ENCODE results near the gene COBLL1.

COBLL1 gene

DNA sequence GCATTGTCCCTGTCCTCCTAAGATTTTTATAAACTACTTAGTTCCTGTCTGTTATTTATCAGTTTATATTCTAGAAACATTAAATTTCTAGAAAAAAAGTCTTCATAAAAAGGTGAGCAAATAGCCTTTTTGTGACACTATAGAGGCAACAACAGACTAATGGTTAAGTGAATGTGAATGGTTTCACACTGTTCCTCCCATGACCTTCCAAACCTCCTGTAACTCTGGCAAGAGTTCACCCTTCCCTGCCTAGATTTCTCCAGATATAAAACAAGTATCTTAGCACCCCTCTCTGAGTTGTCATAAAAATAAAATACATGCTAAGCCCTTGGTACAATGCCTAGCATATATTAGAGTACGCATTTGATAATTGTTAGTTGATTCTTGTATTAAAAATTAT lies 29.2 kb downstream of the COBLL1 start:
- no peak for TF ChIP-seq YY1 (IDR thresholded peaks at IDR 0.05; ENCODE audit: low read depth)
- TF ChIP-seq RAD21 (IDR thresholded peaks at IDR 0.05; ENCODE audit: low read depth), result no peak
- no peak for TF ChIP-seq EGR1 (IDR thresholded peaks at IDR 0.05)

DNA sequence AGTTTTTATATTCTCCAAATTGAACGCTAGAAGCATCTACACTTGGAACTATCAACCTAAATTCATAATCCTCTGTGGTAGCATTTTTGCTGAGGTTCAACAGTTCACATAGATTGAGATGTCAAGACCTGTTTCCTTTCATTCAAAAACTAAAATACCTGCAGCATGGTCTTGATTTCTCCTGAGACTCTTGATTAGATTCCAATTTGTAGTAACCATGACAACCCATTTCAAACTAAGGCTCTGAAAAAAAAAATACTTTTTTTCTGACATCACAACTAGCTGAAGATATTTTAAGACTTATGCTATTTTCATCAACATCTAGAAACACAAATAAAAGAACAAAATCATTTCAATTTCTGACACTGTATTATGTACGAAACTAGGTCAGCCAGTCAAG lies 29.8 kb downstream of the COBLL1 start:
- TF ChIP-seq TAF1 (IDR thresholded peaks at IDR 0.05; ENCODE audit: low read depth), result no peak
- no peak for TF ChIP-seq YY1 (IDR thresholded peaks at IDR 0.05; ENCODE audit: low read depth)
- no peak for TF ChIP-seq TCF12 (IDR thresholded peaks at IDR 0.05; ENCODE audit: low read depth)
- no peak for TF ChIP-seq RAD21 (IDR thresholded peaks at IDR 0.05; ENCODE audit: low read depth)
- TF ChIP-seq CEBPB (IDR thresholded peaks at IDR 0.05), result no peak
- TF ChIP-seq FOXM1 (IDR thresholded peaks at IDR 0.05; ENCODE audit: borderline replicate concordance, low read depth), result no peak
- no peak for TF ChIP-seq NFIC (IDR thresholded peaks at IDR 0.05)
- TF ChIP-seq CREB1 (IDR thresholded peaks at IDR 0.05; ENCODE audit: low read depth), result no peak
- TF ChIP-seq USF1 (IDR thresholded peaks at IDR 0.05), result no peak

GRCh38 chr2:164810843-164811242 lies 30.8 kb downstream of the COBLL1 start:
- TF ChIP-seq TEAD4 (IDR thresholded peaks at IDR 0.05), result no peak
- no peak for TF ChIP-seq RAD21 (IDR thresholded peaks at IDR 0.05; ENCODE audit: low read depth)
- no peak for TF ChIP-seq REST (IDR thresholded peaks at IDR 0.05; ENCODE audit: low read depth)
- TF ChIP-seq, protein P1, sequence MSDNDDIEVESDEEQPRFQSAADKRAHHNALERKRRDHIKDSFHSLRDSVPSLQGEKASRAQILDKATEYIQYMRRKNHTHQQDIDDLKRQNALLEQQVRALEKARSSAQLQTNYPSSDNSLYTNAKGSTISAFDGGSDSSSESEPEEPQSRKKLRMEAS (IDR thresholded peaks at IDR 0.05), result no peak
- TF ChIP-seq YY1 (IDR thresholded peaks at IDR 0.05; ENCODE audit: low read depth), result no peak
- TF ChIP-seq EGR1 (IDR thresholded peaks at IDR 0.05), result no peak
- TF ChIP-seq USF1 (IDR thresholded peaks at IDR 0.05), result no peak
- TF ChIP-seq ZBTB7A (IDR thresholded peaks at IDR 0.05; ENCODE audit: low read depth), result no peak

GRCh38 chr2:164808776-164809175 lies 32.8 kb downstream of the COBLL1 start:
- TF ChIP-seq ZBTB7A (IDR thresholded peaks at IDR 0.05; ENCODE audit: low read depth) (no peak), RAD21 (IDR thresholded peaks at IDR 0.05; ENCODE audit: low read depth) (no peak), TAF1 (IDR thresholded peaks at IDR 0.05; ENCODE audit: low read depth) (no peak), REST (IDR thresholded peaks at IDR 0.05; ENCODE audit: low read depth) (no peak), TCF12 (IDR thresholded peaks at IDR 0.05; ENCODE audit: low read depth) (no peak), EP300 (IDR thresholded peaks at IDR 0.05; ENCODE audit: borderline replicate concordance) (no peak), EGR1 (IDR thresholded peaks at IDR 0.05) (no peak), NFIC (IDR thresholded peaks at IDR 0.05) (no peak), CEBPB (IDR thresholded peaks at IDR 0.05) (no peak), TEAD4 (IDR thresholded peaks at IDR 0.05) (no peak), FOXM1 (IDR thresholded peaks at IDR 0.05; ENCODE audit: borderline replicate concordance, low read depth) (no peak), YY1 (IDR thresholded peaks at IDR 0.05; ENCODE audit: low read depth) (no peak), CREB1 (IDR thresholded peaks at IDR 0.05; ENCODE audit: low read depth) (no peak), USF1 (IDR thresholded peaks at IDR 0.05) (no peak)
- TF ChIP-seq, protein P1 (IDR thresholded peaks at IDR 0.05), result no peak

GRCh38 chr2:164803776-164804466 lies 37.7 kb downstream of the COBLL1 start:
- TF ChIP-seq, protein P1 (IDR thresholded peaks at IDR 0.05), result no peak
- no peak for TF ChIP-seq EP300 (IDR thresholded peaks at IDR 0.05; ENCODE audit: borderline replicate concordance)
- no peak for TF ChIP-seq YY1 (IDR thresholded peaks at IDR 0.05; ENCODE audit: low read depth)
- no peak for TF ChIP-seq NFIC (IDR thresholded peaks at IDR 0.05)
- TF ChIP-seq EGR1 (IDR thresholded peaks at IDR 0.05), result no peak
- TF ChIP-seq TAF1 (IDR thresholded peaks at IDR 0.05; ENCODE audit: low read depth), result no peak
- TF ChIP-seq TCF12 (IDR thresholded peaks at IDR 0.05; ENCODE audit: low read depth), result no peak
- no peak for TF ChIP-seq REST (IDR thresholded peaks at IDR 0.05; ENCODE audit: low read depth)
- TF ChIP-seq ZBTB7A (IDR thresholded peaks at IDR 0.05; ENCODE audit: low read depth), result no peak
- no peak for TF ChIP-seq TEAD4 (IDR thresholded peaks at IDR 0.05)
- no peak for TF ChIP-seq FOXM1 (IDR thresholded peaks at IDR 0.05; ENCODE audit: borderline replicate concordance, low read depth)
- no peak for TF ChIP-seq CEBPB (IDR thresholded peaks at IDR 0.05)
- no peak for TF ChIP-seq RAD21 (IDR thresholded peaks at IDR 0.05; ENCODE audit: low read depth)
- no peak for TF ChIP-seq USF1 (IDR thresholded peaks at IDR 0.05)
- no peak for TF ChIP-seq CREB1 (IDR thresholded peaks at IDR 0.05; ENCODE audit: low read depth)

All from Ishikawa (cell line).